Stomach smooth muscle (tissue), 2 donors: ENCODE data around the gene ZFYVE9.
A peak's percentile ranks its signal among the peaks of the same experiment; 100 is the strongest.
"Not testable (repeated sequence)": the region's sequence is repeated elsewhere in the genome, so short reads cannot be mapped to it uniquely, and the experiment has no call there.

Source experiments
- H3K27ac ChIP-seq: one replicate; pipeline ENCODE4 v1.7.0; 2013; ENCODE audit warnings: mild to moderate bottlenecking, low read length, inconsistent platforms
- H3K27me3 ChIP-seq, 2 donors: one replicate each; pipeline ENCODE4 v1.7.0; 2013; ENCODE audit warnings: low read length in 2 of 2; ENCODE audit not compliant: insufficient read depth in 2 of 2, control insufficient read depth in 1 of 2
- H3K36me3 ChIP-seq, 2 donors: one replicate each; pipeline ENCODE4 v1.7.0; 2013; ENCODE audit warnings: low read length in 2 of 2; ENCODE audit not compliant: control insufficient read depth in 2 of 2, insufficient read depth in 2 of 2
- H3K4me1 ChIP-seq: one replicate; pipeline ENCODE4 v1.7.0; 2013; ENCODE audit warnings: low read length; ENCODE audit not compliant: control insufficient read depth, insufficient read depth
- H3K4me3 ChIP-seq, 2 donors: one replicate each; pipeline ENCODE4 v1.7.0; 2013; ENCODE audit warnings: low read length in 2 of 2
- H3K9ac ChIP-seq, 2 donors: one replicate each; pipeline ENCODE4 v1.7.0; 2013; ENCODE audit warnings: low read length in 2 of 2, mild to moderate bottlenecking in 1 of 2
- H3K9me3 ChIP-seq, 2 donors: one replicate each; pipeline ENCODE4 v1.7.0; 2013; ENCODE audit warnings: low read length in 2 of 2; ENCODE audit not compliant: control insufficient read depth in 2 of 2
- donor health status: healthy.
- donor health status: Pancreatic carcinoma.

The ZFYVE9 gene, protein sequence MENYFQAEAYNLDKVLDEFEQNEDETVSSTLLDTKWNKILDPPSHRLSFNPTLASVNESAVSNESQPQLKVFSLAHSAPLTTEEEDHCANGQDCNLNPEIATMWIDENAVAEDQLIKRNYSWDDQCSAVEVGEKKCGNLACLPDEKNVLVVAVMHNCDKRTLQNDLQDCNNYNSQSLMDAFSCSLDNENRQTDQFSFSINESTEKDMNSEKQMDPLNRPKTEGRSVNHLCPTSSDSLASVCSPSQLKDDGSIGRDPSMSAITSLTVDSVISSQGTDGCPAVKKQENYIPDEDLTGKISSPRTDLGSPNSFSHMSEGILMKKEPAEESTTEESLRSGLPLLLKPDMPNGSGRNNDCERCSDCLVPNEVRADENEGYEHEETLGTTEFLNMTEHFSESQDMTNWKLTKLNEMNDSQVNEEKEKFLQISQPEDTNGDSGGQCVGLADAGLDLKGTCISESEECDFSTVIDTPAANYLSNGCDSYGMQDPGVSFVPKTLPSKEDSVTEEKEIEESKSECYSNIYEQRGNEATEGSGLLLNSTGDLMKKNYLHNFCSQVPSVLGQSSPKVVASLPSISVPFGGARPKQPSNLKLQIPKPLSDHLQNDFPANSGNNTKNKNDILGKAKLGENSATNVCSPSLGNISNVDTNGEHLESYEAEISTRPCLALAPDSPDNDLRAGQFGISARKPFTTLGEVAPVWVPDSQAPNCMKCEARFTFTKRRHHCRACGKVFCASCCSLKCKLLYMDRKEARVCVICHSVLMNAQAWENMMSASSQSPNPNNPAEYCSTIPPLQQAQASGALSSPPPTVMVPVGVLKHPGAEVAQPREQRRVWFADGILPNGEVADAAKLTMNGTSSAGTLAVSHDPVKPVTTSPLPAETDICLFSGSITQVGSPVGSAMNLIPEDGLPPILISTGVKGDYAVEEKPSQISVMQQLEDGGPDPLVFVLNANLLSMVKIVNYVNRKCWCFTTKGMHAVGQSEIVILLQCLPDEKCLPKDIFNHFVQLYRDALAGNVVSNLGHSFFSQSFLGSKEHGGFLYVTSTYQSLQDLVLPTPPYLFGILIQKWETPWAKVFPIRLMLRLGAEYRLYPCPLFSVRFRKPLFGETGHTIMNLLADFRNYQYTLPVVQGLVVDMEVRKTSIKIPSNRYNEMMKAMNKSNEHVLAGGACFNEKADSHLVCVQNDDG (N-terminal part only)

DNA sequence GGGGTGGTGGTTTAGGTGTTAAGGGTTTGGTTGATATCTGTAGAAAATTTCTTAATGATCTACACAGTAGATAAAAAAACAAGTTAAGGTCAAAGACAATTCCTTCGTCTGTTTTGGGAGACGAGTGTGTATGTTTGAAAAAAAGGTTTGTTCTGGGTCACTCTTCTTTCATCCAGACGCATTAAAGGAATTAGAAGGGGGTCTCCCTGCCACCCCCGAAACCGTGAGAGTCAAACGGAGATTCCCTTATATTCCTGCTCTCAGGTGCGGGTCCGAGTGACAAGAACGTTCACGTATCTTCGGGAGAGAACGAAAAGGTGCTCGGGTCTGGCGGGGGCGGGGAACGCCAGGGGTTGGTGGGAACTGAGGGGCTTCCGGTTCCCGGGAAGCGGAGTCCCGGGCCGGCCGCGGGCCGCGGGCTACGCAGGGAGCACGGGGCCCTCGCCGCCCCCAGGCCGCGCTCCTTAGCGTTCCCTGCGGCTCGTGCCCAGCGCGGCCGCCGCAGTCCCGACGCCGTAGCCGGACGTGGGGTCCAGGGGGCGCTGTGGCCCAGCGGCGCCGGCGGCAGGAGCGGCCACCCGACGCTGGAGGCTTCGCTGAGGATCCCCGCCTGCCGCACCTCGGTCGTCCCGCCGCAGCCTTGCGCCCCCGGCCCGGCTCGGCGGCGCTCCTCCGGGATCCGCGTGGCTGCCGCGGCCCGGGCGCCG is at the start of gene ZFYVE9:
ZFYVE9 (plus strand) TSS at position 577 of the 707 bp plus-strand sequence. CDS start 91,118 bp downstream, outside the sequence.
- peak within 1 kb of the TSS; percentile 88 to 97 for H3K4me3 ChIP-seq
- H3K27me3 ChIP-seq: no peaks in the 10 kb centered on the region
- H3K27ac ChIP-seq: peak within 1 kb of the TSS; percentile 95
- H3K4me1 ChIP-seq: peaks cover 9% of the 10 kb centered on the region
- no peaks in the 10 kb centered on the region for H3K36me3 ChIP-seq
- H3K9me3 ChIP-seq: no peaks in the 10 kb centered on the region
- peak within 1 kb of the TSS; percentile 90 to 97 for H3K9ac ChIP-seq

DNA sequence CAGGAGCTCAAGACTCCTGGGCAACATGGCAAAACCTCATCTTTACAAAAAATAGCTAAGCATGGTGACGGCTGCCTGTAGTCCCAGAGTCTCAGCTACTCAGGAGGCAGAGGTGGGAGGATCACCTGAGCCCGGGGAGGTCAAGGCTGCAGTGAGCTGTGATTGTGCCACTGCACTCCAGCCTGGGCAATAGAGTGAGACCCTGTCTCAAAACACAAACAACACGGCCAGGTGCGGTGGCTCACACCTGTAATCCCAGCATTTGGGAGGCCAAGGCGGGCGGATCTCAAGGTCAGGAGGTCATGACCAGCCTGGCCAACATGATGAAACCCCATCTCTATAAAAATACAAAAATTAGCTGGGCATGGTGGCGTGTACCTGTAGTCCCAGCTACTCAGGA is 47.6 kb upstream of the ZFYVE9 start:
- H3K36me3 ChIP-seq, H3K27me3 ChIP-seq, H3K4me3 ChIP-seq, H3K27ac ChIP-seq, H3K4me1 ChIP-seq, H3K9ac ChIP-seq, H3K9me3 ChIP-seq: not testable (repeated sequence)

DNA sequence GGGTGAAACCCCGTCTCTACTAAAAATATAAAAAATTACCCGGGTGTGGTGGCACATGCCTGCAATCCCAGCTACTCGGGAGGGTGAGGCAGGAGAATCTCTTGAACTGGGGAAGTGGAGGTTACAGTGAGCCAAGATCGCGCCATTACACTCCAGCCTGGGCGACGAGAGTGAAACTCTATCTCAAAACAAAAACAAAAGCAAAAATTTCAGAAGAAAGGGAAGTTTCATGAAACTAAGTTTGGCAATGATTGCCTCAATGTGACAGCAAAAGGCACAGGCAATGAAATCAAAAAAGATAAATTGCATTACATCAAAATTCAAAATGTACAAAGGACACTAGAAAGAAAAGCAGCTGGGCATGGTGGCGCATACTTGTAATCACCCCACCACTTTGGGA is 45.7 kb upstream of the ZFYVE9 start:
- H3K36me3 ChIP-seq: no peaks in the 10 kb centered on the region
- no peaks in the 10 kb centered on the region for H3K4me1 ChIP-seq
- H3K4me3 ChIP-seq: no peak overlapping the region
- no peak overlapping the region for H3K9ac ChIP-seq
- H3K27ac ChIP-seq: no peak overlapping the region
- no peaks in the 10 kb centered on the region for H3K27me3 ChIP-seq
- H3K9me3 ChIP-seq: no peaks in the 10 kb centered on the region

- Histone ChIP-seq H3K27me3 (no peaks in the 10 kb centered on the region), H3K9ac (no peak overlapping the region), H3K4me3 (no peak overlapping the region), H3K36me3 (no peaks in the 10 kb centered on the region), H3K27ac (no peak overlapping the region), H3K9me3 (no peaks in the 10 kb centered on the region), H3K4me1 (no peaks in the 10 kb centered on the region)
Observed at GRCh38 chr1:52098139-52098871, 43.6 kb upstream of the ZFYVE9 start.

DNA sequence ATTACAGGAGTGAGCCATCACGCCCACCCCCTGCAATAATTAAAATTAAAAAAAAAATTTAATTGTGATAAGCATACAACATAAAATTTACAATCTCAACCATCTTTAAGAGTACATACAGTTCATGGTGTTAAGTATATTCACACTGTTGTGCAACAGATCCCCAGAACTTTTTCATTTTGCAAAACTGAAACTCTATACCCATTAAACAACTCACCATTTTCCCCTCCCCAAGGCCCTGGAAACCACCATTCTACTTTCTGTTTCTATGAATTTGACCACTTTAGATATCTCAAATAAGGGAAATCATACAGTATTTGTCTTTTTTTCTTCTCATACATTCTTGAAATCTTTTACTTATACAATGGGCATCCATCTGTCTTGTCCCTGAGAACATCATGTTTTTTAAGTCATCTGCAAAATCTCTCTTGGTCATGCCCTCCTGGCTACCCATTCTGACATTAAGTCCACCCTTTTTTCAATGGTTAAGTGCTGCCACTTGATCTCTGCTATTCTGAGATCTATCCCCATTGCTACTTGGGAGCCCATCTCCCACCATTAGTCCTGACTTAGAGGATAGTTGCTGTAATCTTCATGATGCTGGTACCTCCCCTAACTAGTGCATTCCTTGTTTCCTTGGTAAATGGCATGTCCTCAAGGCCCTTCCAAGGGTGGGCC is 39.4 kb upstream of the ZFYVE9 start:
- no peak overlapping the region for H3K9ac ChIP-seq
- H3K27me3 ChIP-seq: no peaks in the 10 kb centered on the region
- H3K4me3 ChIP-seq: no peak overlapping the region
- no peak overlapping the region for H3K27ac ChIP-seq
- H3K9me3 ChIP-seq: no peaks in the 10 kb centered on the region
- no peaks in the 10 kb centered on the region for H3K4me1 ChIP-seq
- no peaks in the 10 kb centered on the region for H3K36me3 ChIP-seq

DNA sequence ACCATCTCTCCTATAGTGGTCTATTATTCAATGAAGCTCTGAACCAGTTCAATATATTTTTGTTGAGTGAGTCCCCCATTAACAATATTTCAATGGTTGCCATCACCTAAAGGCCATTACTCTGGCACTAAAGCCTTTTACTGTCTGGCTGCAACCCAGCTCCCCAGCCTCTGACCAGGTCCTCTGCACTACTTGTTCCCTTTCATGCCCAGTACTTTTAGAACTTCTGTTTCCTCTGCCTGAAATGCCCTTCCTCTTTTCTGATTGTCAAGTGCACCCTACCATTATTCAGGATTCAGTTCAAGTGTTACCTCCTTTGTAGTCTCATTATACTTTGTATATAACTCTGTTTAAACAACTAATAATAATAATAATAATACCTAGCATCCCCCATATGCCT is 30.4 kb upstream of the ZFYVE9 start:
- no peak overlapping the region for H3K4me3 ChIP-seq
- peaks cover 0 to 2% of the 10 kb centered on the region in 2 donors for H3K27me3 ChIP-seq

GRCh38 chr1:52112489-52112888 is 29.4 kb upstream of the ZFYVE9 start:
- Histone ChIP-seq H3K4me1 (no peaks in the 10 kb centered on the region), H3K4me3 (no peak overlapping the region), H3K9ac (no peak overlapping the region), H3K27ac (no peak overlapping the region), H3K27me3 (peaks cover 0 to 2% of the 10 kb centered on the region in 2 donors), H3K9me3 (no peaks in the 10 kb centered on the region), H3K36me3 (no peaks in the 10 kb centered on the region)

More for the DNA sequence above, 30.4 kb upstream of the ZFYVE9 start:
- no peaks in the 10 kb centered on the region for H3K4me1 ChIP-seq
- no peaks in the 10 kb centered on the region for H3K9me3 ChIP-seq
- no peaks in the 10 kb centered on the region for H3K36me3 ChIP-seq
- no peak overlapping the region for H3K27ac ChIP-seq
- H3K9ac ChIP-seq: no peak overlapping the region

GRCh38 chr1:52119301-52120079 is 22.4 kb upstream of the ZFYVE9 start:
- Histone ChIP-seq H3K4me3 (no peak overlapping the region), H3K9me3 (no peaks in the 10 kb centered on the region), H3K27me3 (no peaks in the 10 kb centered on the region), H3K9ac (no peak overlapping the region), H3K27ac (no peak overlapping the region), H3K4me1 (no peaks in the 10 kb centered on the region), H3K36me3 (no peaks in the 10 kb centered on the region)

- no peak overlapping the region for H3K27ac ChIP-seq
Observed at GRCh38 chr1:52122384-52122783, 19.5 kb upstream of the ZFYVE9 start.

More at GRCh38 chr1:52122384-52122783, 19.5 kb upstream of the ZFYVE9 start:
- Histone ChIP-seq H3K9me3 (no peaks in the 10 kb centered on the region), H3K4me1 (no peaks in the 10 kb centered on the region), H3K27me3 (no peaks in the 10 kb centered on the region), H3K9ac (no peak overlapping the region), H3K4me3 (no peak overlapping the region), H3K36me3 (no peaks in the 10 kb centered on the region)
